SK-N-SH treated with all-trans-retinoic acid at 6 μM for 48 hours (cell line): Measurements from ENCODE around the gene PNPLA6.

ENCODE experiments used
- CSDC2 ChIP-seq: fragments of 250-450 bp; sonication (Bioruptor Pico); IDR thresholded peaks from 2 replicates; pipeline ENCODE4 v1.5.0; 2020; ENCODE audit warnings: mild to moderate bottlenecking, moderate library complexity
- ZNF565 ChIP-seq: fragments of 450-650 bp; formaldehyde crosslinking; conservative IDR thresholded peaks from 2 replicates; pipeline ENCODE4 v1.5.0; 2020; ENCODE audit warnings: low read depth, mild to moderate bottlenecking, moderate library complexity

- TF ChIP-seq CSDC2 (CRISPR knock-in tag) (no peak), ZNF565 (CRISPR knock-in tag) (no peak)
Observed at GRCh38 chr19:7541475-7541824, 5.9 kb downstream of the PNPLA6 start.
